Measurements from ENCODE around the gene TSNAX. TPM values are rescaled to one million over a fixed set of nuclear protein-coding genes. Genes with fewer than 3 reads are reported as not detected.

TSNAX gene
- total RNA-seq, 1 experiment from 2014 or later, result 28.0 TPM

DNA sequence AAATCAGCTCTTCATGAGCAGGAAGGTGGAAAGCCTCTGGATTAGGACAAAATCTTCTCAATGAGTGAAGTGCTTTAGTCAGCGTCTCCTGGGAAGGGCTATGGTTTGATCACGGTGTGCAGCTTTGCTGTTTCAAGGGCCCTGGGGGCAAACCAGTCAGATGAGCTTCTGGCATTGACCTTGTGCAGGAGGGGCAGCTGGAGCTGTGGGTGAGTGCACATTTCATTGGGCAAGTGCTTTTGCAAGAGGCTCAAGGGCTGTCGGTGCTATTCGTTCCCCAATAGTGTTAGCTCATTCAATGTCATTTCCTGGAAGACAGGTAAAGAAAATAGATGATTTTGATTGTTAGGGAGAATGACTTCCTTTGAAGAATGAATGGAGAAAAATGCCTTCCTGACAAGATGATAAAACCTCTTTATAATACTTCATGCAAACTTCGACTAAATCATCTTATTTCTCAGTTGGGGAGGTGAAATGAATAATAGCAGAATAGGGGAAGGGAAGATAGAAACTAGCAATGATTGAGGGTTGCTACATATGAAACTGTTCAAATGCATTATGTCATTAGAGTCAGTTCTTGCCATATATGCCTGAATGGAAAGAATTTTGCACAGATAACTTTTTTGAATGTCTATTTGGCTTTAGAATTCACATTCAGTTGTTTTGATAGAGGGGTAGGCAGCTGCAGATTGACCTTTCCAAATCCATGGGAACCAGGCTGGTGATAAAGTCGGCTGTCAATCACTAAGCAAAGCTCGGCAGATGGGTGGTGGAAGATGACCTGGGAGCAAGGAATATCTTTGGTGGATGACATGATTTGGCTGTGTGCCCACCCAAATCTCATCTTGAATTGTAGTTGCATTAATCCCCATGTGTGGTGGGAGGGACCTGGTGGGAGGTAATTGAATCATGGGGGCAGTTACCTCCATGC is 85.2 kb downstream of the TSNAX start:
- in situ Hi-C loops (cut with HindIII; ENCODE audit: low sequenced_read_pairs), result no loop called here
- no peak for DNase-seq (ENCODE audit: low spot score)

Other genes starting within 250 kb of the TSNAX start
- 8.6 and 10.9 TPM in 2 replicates for gene EXOC8, start 190.8 kb upstream of the TSNAX start, total RNA-seq (2014; rRNA removed; shearing (Covaris generic))
- 6.9 and 12.0 TPM in 2 replicates for gene SPRTN, start 190.4 kb upstream of the TSNAX start, total RNA-seq (2014; rRNA removed; shearing (Covaris generic))
- 20.6 and 21.6 TPM in 2 replicates for gene EGLN1, start 106.4 kb upstream of the TSNAX start, total RNA-seq (2014; rRNA removed; shearing (Covaris generic))
- 3.1 and 6.1 TPM in 2 replicates for gene DISC1, start 98.1 kb downstream of the TSNAX start, total RNA-seq (2014; rRNA removed; shearing (Covaris generic))